Neuron (in vitro differentiated cells): ENCODE measurements around the gene SULF2.

Experiments
- H2AFZ ChIP-seq: one replicate; pipeline ENCODE4 v1.6.1; 2013; ENCODE audit warnings: low read depth, mild to moderate bottlenecking, inconsistent platforms, low read length, moderate library complexity
- H3K27me3 ChIP-seq: one replicate; pipeline ENCODE4 v1.6.1; 2013; ENCODE audit warnings: low read length; ENCODE audit not compliant: insufficient read depth
- H3K36me3 ChIP-seq: one replicate; pipeline ENCODE4 v1.6.1; 2013; ENCODE audit warnings: low read length; ENCODE audit not compliant: insufficient read depth
- H3K4me1 ChIP-seq: one replicate; pipeline ENCODE4 v1.6.1; 2013; ENCODE audit warnings: low read length; ENCODE audit not compliant: insufficient read depth
- H3K4me3 ChIP-seq: 2 replicates; pipeline ENCODE4 v1.5.1; 2013; ENCODE audit warnings: mild to moderate bottlenecking, low read length, moderate library complexity
- H3K9me3 ChIP-seq: one replicate; pipeline ENCODE4 v1.6.1; 2013; ENCODE audit warnings: low read length

The SULF2 gene

GRCh38 chr20:47726632-47727031 lies 58.6 kb downstream of the SULF2 start:
- Histone ChIP-seq H3K4me3 (no peak overlapping the region), H3K9me3 (peaks cover 3% of the 10 kb centered on the region), H3K27me3 (no peaks in the 10 kb centered on the region), H3K4me1 (peaks cover 28% of the 10 kb centered on the region), H2AFZ (no peak overlapping the region), H3K36me3 (no peaks in the 10 kb centered on the region)

GRCh38 chr20:47725248-47725973 lies 59.9 kb downstream of the SULF2 start:
- H3K4me3 ChIP-seq, result no peak overlapping the region

GRCh38 chr20:47724910-47725247 lies 60.4 kb downstream of the SULF2 start:
- Histone ChIP-seq H2AFZ (no peak overlapping the region), H3K27me3 (no peaks in the 10 kb centered on the region), H3K36me3 (no peaks in the 10 kb centered on the region), H3K9me3 (peaks cover 3% of the 10 kb centered on the region), H3K4me1 (peaks cover 35% of the 10 kb centered on the region), H3K4me3 (no peak overlapping the region)

More at GRCh38 chr20:47725248-47725973, 59.9 kb downstream of the SULF2 start:
- Histone ChIP-seq H2AFZ (no peak overlapping the region), H3K4me1 (peaks cover 35% of the 10 kb centered on the region), H3K36me3 (no peaks in the 10 kb centered on the region), H3K9me3 (peaks cover 3% of the 10 kb centered on the region), H3K27me3 (no peaks in the 10 kb centered on the region)

GRCh38 chr20:47724396-47724795 lies 60.9 kb downstream of the SULF2 start:
- no peaks in the 10 kb centered on the region for H3K27me3 ChIP-seq
- no peak overlapping the region for H2AFZ ChIP-seq
- H3K9me3 ChIP-seq, result peaks cover 3% of the 10 kb centered on the region
- peaks cover 35% of the 10 kb centered on the region for H3K4me1 ChIP-seq
- H3K36me3 ChIP-seq, result no peaks in the 10 kb centered on the region
- H3K4me3 ChIP-seq, result no peak overlapping the region

GRCh38 chr20:47723322-47723721 lies 62.0 kb downstream of the SULF2 start:
- Histone ChIP-seq H3K27me3 (no peaks in the 10 kb centered on the region), H2AFZ (no peak overlapping the region), H3K4me3 (no peak overlapping the region), H3K36me3 (no peaks in the 10 kb centered on the region), H3K4me1 (peaks cover 33% of the 10 kb centered on the region), H3K9me3 (peaks cover 3% of the 10 kb centered on the region)

GRCh38 chr20:47720636-47721427 lies 64.4 kb downstream of the SULF2 start:
- Histone ChIP-seq H3K36me3 (no peaks in the 10 kb centered on the region), H3K4me3 (no peak overlapping the region), H2AFZ (no peak overlapping the region), H3K27me3 (no peaks in the 10 kb centered on the region), H3K4me1 (peaks cover 23% of the 10 kb centered on the region), H3K9me3 (peaks cover 3% of the 10 kb centered on the region)

- Histone ChIP-seq H3K36me3 (no peaks in the 10 kb centered on the region), H3K27me3 (no peaks in the 10 kb centered on the region), H3K9me3 (peaks cover 3% of the 10 kb centered on the region), H3K4me1 (peaks cover 15% of the 10 kb centered on the region), H2AFZ (no peak overlapping the region), H3K4me3 (no peak overlapping the region)
Observed at GRCh38 chr20:47719625-47720024, 65.7 kb downstream of the SULF2 start.

GRCh38 chr20:47719211-47719610 lies 66.1 kb downstream of the SULF2 start:
- no peaks in the 10 kb centered on the region for H3K36me3 ChIP-seq
- peaks cover 11% of the 10 kb centered on the region for H3K4me1 ChIP-seq
- H2AFZ ChIP-seq, result no peak overlapping the region
- no peak overlapping the region for H3K4me3 ChIP-seq
- H3K9me3 ChIP-seq, result peaks cover 3% of the 10 kb centered on the region
- H3K27me3 ChIP-seq, result no peaks in the 10 kb centered on the region

- peaks cover 7% of the 10 kb centered on the region for H3K4me1 ChIP-seq
- H3K27me3 ChIP-seq, result no peaks in the 10 kb centered on the region
- H3K4me3 ChIP-seq, result no peak overlapping the region
- no peaks in the 10 kb centered on the region for H3K36me3 ChIP-seq
- no peak overlapping the region for H2AFZ ChIP-seq
- no peaks in the 10 kb centered on the region for H3K9me3 ChIP-seq
Observed at GRCh38 chr20:47718398-47718797, 66.9 kb downstream of the SULF2 start.

- Histone ChIP-seq H2AFZ (no peak overlapping the region), H3K27me3 (no peaks in the 10 kb centered on the region), H3K9me3 (no peaks in the 10 kb centered on the region), H3K36me3 (no peaks in the 10 kb centered on the region), H3K4me3 (no peak overlapping the region), H3K4me1 (peaks cover 7% of the 10 kb centered on the region)
Observed at GRCh38 chr20:47717421-47717820, 67.9 kb downstream of the SULF2 start.

GRCh38 chr20:47713878-47714450 lies 71.3 kb downstream of the SULF2 start:
- Histone ChIP-seq H3K36me3 (no peaks in the 10 kb centered on the region), H3K4me3 (no peak overlapping the region), H3K27me3 (no peaks in the 10 kb centered on the region), H3K4me1 (no peaks in the 10 kb centered on the region), H2AFZ (no peak overlapping the region), H3K9me3 (no peaks in the 10 kb centered on the region)

- H3K4me3 ChIP-seq, result no peak overlapping the region
- H2AFZ ChIP-seq, result no peak overlapping the region
- H3K27me3 ChIP-seq, result no peaks in the 10 kb centered on the region
- no peaks in the 10 kb centered on the region for H3K36me3 ChIP-seq
- no peaks in the 10 kb centered on the region for H3K9me3 ChIP-seq
- H3K4me1 ChIP-seq, result peaks cover 7% of the 10 kb centered on the region
Observed at GRCh38 chr20:47713163-47713562, 72.1 kb downstream of the SULF2 start.

- Histone ChIP-seq H2AFZ (no peak overlapping the region), H3K9me3 (no peaks in the 10 kb centered on the region), H3K4me3 (no peak overlapping the region), H3K4me1 (peaks cover 8% of the 10 kb centered on the region), H3K27me3 (no peaks in the 10 kb centered on the region), H3K36me3 (no peaks in the 10 kb centered on the region)
Observed at GRCh38 chr20:47711046-47711752, 74.1 kb downstream of the SULF2 start.
